ENCODE results near the gene CAMKMT.

DNA sequence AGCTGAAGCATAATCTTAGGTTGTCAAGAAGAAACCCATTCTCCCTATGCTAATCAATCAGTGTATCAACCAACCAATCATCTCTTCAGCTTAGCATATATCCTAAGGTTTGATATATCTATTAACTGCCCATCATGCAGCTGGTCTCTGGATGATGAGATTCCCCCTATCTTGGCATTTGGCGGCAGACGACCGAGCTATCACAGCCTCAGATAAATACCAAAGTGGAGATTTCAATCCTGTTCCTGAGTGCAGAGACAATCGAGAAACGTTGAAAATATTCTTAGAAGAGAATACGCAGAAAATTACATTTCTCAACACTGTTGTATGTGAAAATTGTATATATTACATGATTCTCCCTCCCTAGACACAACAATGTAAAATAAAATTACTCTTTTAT, 320.7 kb downstream of the CAMKMT start:
- TF ChIP-seq, protein P1, sequence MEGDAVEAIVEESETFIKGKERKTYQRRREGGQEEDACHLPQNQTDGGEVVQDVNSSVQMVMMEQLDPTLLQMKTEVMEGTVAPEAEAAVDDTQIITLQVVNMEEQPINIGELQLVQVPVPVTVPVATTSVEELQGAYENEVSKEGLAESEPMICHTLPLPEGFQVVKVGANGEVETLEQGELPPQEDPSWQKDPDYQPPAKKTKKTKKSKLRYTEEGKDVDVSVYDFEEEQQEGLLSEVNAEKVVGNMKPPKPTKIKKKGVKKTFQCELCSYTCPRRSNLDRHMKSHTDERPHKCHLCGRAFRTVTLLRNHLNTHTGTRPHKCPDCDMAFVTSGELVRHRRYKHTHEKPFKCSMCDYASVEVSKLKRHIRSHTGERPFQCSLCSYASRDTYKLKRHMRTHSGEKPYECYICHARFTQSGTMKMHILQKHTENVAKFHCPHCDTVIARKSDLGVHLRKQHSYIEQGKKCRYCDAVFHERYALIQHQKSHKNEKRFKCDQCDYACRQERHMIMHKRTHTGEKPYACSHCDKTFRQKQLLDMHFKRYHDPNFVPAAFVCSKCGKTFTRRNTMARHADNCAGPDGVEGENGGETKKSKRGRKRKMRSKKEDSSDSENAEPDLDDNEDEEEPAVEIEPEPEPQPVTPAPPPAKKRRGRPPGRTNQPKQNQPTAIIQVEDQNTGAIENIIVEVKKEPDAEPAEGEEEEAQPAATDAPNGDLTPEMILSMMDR (IDR thresholded peaks at IDR 0.05; ENCODE audit: low read length) = no peak
- no peak for TF ChIP-seq EZH2 (IDR thresholded peaks at IDR 0.05; ENCODE audit: borderline replicate concordance, low read length)
